HG03060 (cell line): Measurements from ENCODE around the gene TM9SF4.

Source experiments
- ATAC-seq: cut with Tn5 transposase; IDR thresholded peaks from one replicate; pipeline ENCODE4 v1.9.1; 2021; ENCODE audit warnings: low read depth, moderate number of reproducible peaks; ENCODE audit not compliant: unreplicated experiment

TM9SF4 gene, protein sequence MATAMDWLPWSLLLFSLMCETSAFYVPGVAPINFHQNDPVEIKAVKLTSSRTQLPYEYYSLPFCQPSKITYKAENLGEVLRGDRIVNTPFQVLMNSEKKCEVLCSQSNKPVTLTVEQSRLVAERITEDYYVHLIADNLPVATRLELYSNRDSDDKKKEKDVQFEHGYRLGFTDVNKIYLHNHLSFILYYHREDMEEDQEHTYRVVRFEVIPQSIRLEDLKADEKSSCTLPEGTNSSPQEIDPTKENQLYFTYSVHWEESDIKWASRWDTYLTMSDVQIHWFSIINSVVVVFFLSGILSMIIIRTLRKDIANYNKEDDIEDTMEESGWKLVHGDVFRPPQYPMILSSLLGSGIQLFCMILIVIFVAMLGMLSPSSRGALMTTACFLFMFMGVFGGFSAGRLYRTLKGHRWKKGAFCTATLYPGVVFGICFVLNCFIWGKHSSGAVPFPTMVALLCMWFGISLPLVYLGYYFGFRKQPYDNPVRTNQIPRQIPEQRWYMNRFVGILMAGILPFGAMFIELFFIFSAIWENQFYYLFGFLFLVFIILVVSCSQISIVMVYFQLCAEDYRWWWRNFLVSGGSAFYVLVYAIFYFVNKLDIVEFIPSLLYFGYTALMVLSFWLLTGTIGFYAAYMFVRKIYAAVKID

DNA sequence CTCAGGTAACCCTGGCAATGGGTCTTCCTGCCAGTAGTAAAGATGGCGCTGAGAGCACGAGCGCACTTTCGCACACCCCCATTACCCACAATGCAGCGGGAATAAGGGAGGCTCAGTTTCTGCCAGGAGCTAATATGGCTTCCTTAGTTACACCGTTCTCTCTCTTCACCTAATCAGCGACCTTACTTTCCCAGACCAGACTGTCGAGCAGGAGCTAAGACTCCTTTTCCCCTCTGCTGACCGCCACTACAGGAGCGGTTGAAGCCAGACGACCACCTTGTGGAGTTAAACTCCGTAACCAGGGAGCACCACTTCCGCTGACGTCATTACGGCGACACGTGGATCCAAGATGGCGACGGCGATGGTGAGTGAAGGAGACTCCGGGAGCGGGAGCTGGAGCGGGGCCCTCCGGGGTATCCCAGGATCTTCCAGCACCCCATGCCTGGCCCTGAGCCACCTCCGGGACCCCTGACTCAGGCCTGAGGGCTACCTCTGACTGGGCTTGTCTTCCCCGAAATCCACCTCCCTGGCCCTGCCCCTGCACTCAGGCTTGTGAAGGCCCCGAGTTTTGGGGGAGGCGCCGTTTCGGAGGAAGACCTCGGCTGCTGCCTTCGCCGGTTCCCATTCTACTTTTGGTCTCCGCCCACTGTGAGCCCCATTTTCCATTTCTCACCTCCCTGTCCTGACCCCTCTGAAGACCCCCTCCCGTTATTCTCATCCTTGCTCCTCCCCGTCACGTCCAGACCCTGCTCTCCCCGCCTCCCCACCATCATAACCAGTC is at the start of gene TM9SF4:
Gene TM9SF4 (plus strand): TSS at position 323 of the 781 bp plus-strand sequence. CDS start 27 bp downstream, at position 350.
- ATAC-seq = peak; percentile 61

DNA sequence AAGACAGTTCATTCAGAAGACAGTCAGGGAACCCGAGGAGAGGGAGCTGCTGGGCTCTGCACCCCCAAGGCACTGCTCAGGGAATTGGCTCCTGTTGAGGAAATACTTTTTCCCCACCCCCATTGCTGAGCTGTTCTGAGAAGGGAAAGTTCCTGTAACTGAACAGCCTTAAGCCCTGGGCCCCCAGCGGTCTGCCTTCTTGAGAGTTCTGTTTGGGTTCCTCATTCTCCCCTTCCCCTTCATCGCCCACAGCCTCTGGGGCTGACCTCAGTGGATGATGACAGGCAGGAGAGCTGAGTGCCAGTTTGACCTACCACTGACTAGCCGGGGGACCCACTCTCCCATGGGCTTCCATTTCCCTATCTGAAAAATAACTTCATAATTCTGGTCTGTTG is 46.7 kb upstream of the TM9SF4 start:
- no peak for ATAC-seq

DNA sequence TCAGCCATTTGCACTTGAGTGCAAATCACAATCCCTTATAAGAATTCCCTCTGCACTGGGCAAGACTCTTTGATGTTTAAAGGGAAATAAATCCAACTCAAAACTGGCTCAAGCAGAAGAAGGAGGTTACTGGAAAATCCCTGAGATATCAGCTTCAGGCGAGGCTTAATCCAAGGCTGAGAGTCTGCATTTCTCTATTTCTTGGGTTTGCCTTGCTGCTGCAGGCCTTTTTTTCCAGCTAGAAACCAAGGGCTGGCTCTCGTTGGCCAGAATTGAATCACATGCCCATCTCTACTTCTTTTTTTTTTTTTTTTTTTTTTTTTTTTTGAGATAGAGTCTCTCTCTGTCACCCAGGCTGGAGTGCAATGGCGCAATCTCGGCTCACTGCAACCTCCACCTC is 45.8 kb upstream of the TM9SF4 start:
- no peak for ATAC-seq

DNA sequence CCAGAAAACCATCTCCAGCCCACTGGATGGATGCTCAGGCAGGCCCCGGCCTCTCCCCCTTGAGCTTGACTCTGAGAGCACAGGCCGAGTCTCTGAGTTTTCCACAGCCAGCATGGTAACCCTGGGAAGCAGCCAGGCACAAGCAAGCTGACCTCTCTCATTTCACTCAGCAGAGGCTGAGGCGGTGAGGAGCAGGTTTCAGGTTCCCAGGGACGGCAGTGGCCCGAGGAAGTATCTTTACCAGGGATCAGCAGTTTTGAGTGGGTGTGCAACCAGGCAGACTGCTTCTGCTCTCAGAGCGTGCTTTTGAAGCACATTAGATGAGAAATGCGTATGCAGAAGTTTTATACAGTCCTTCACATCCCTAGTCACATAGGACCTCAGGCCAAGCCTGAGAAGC is 44.8 kb upstream of the TM9SF4 start:
- no peak for ATAC-seq

DNA sequence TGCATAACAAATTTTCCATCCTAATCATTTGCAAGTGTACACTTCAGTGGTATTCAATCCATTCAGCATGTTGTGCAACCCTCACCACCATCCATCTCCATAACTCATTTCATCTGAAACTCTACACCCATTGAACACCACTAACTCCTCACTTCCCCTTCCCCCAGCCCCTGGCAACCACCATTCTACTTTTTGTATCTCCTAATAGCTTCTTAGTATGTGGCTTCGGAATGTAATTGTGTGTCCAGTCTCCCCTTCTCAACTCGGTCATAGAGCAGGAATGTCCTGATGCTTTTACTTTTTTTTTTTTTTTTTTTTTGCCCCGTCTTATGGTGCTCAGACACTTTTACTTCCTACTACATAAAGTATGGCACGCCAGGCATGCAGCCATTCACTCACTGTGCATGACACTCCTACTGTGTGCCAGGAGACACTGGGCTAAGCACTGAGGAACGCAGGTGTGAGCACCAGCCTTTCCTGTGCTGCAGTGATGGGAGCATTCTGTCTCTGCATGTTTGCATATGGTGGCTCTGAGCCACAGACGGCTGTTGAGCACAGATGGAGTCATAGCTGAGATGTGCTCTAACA is 42.2 kb upstream of the TM9SF4 start:
- ATAC-seq = no peak

DNA sequence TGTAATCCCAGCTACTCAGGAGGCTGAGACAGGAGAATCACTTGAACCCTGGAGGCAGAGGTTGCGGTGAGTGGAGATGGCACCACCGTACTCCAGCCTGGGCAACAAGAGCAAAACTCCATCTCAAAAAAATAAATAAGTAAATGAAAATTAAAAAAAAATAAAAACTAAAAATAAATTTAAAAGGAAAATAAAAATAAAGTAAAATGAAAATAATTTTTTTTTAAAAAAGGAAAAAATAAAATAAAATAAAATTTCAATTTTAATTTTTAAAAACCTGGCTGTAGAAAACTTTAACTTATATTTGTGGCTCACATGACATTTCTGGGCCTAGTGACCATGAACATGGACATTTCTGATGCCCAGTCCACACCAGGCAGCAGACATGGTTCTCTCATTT is 41.3 kb upstream of the TM9SF4 start:
- no peak for ATAC-seq

DNA sequence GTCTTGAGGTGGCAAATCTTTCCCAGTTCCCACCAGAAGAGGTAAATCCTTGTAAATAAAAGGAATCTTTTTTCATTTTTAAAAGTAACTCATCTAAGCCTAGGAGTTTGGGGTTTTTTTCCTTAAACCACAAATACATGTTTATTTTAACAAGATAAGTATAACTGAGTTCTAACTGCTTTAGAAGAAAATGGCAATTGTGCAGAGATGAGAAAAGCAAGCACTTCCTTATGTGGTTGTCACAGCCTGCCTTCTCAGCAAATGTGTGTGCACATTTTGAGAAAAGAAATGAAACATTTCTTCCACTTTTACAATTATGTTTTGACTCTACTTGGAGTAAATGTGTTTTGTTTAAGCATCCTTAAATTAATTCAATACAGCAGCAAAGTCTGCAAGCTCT is 39.8 kb upstream of the TM9SF4 start:
- ATAC-seq = no peak

DNA sequence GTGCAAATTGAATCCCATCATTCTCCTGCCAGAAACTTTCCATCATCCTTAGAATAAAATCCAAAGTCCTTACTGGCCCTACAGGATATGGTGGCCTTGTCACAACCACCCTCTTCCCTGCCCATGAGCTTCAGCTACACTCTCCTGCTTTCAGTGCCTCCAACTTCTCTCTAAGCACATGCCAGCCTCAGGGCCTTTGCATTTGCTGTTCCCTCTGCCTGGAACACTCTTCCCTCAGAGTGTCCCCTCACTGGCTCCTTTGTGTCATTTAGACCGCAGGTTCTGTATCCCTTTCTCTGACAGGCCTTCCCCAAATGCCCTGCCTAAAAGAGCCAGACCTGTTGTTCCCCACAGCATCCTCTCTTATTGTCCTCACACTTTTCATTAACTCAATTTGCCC is 39.2 kb upstream of the TM9SF4 start:
- no peak for ATAC-seq

DNA sequence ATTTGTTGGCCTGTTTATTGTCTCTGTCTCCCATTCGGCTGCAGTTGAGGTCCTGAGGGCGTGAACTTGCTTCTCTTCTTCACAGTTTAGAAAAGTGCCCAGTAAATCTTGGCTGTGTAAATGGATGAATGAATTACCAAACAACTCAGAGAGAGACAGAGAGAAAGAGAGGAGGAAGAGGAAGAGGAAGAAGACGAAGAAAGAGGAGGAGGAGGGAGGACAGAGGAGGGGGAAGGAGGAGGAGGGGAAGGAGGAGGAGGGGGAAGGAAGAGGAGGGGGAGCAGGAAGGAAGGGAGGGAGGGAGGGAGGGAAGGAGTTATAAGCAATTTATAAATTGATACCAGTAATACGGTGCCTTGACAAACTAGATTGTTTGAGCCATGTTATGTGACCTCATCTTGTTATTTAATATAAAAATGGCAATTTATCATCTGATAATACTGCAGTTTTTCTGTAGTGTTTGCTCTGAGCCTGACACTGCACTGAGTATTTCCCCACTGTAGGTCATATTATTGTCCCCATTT is 38.8 kb upstream of the TM9SF4 start:
- ATAC-seq = no peak

DNA sequence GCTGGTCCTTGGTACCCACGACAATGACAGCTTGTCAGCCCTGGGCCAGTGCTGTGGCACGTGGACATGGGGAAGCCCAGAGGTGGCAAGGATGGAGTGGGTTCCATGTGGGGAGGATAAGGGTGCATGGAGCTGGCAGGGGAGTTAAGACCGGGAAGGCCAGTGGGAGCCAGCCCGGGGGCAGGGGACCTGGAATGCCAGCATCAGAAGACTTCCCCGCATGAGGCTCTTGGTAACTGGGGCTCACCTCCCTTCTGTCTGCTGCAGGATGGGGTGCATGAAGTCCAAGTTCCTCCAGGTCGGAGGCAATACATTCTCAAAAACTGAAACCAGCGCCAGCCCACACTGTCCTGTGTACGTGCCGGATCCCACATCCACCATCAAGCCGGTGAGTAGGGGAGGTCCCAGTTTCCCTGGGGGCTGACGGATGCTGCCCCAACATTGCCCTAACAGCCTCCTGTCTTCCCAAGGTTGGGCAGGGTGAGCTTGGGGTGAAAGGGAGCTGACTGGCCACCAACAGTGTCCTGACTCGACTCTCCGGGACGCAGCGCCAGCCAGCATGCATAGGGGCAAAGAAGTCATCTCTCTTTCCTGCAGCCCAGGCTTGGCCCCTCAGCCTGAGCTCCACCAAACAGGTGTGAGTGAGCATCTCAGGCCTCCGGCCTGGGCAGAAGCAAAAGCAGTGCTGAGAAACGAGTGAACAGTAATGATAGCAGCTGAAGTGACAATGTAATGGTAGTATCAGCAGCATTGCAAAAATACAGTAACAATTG is 37.9 kb upstream of the TM9SF4 start:
- ATAC-seq = no peak

DNA sequence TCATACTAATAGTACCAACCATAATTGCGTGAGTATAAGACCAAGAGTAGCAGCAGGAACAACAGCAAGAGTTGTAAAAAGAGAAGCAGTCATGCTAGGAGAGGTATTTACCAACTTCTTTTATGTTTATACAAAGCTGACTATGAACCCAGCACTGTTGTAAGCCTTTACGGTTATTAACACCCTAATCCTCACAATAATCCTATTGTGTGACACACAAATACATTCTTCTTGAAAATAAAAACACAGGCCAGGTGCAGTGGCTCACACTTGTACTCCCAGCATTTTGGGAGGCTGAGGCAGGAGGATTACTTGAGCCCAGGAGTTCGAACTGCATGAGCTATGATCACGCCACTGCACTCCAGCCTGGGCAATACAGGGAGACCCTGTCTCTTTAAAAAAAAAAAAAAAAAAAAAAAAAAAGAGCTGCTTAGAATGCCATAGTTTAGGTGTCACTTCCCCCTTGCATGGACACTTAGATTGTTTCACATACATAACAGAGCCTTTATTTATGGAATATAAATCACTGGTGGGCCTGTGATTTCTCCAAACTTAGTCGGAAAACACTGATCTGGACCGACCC is 37.3 kb upstream of the TM9SF4 start:
- ATAC-seq = no peak

DNA sequence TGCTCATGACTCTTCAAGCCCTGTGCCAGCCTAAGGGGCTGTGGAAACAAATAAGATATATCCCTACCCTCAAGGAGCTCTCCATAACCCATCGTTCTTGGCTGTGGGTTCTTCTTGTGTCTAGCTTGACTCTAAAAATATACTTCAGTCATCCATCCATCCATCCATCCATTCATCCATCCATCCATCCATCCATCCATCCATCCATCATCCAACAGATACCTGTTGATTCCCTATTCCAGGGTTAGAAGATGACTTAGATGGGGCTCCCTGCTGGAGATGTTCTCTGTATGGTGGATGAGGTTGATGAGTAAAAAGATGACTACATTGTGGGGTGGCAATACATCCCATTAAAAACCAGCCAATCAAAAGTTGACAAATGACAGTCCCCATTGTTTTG is 34.0 kb upstream of the TM9SF4 start:
- ATAC-seq = no peak

DNA sequence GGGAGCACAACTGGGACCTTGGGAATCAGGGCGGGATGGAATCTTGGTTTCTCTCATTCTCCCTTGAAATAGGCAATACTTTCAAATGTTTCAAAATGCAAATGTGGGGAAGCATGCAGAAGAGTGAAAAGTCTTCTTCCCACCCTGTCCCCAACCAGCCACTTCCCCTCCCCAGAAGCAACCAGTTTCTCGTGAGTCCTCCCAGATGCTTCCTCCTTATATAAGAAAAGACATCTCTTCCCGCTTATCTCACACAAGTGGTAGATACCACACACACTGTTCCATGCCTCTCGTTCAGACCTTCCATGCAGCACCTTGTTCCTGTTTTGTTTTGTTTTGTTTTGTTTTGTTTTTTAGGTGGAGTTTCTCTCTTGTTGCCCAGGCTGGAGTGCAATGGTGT is 32.3 kb upstream of the TM9SF4 start:
- ATAC-seq = no peak

DNA sequence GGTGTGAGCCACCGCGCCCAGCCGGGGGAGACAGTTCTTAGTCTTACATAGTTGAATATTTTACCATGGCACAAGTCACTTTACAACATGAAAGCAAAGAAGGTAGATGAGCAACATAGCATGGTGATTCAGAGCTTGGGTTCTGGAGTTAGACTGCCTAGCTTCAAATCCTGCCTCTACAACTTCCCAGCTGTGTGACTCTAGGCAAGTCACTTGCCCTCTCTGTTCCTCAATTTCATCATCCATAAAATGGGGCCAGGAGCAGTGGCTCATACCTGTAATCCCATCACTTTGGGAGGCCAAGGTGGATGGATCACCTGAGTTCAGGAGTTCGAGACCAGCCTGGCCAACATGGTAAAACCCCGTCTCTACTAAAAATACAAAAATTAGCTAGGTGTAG is 31.2 kb upstream of the TM9SF4 start:
- no peak for ATAC-seq

DNA sequence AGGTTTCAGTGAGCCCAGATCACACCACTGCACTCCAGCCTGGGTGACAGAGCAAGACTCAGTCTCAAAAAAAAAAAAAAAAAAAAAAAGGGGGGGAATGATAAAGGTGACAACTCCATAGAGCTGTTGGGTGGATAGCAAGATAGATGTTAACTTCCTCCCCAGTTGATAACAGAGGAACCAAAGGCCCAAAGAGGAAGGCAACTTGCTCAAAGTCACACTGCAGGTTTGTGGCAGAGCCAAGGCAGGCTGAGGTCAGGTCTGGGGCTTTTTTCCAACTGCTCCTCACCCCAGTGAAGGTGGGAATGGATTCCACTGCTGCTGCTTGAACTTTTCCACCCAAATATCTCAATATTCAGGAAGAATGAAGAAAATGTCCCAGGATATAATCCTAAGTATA is 30.7 kb upstream of the TM9SF4 start:
- no peak for ATAC-seq

DNA sequence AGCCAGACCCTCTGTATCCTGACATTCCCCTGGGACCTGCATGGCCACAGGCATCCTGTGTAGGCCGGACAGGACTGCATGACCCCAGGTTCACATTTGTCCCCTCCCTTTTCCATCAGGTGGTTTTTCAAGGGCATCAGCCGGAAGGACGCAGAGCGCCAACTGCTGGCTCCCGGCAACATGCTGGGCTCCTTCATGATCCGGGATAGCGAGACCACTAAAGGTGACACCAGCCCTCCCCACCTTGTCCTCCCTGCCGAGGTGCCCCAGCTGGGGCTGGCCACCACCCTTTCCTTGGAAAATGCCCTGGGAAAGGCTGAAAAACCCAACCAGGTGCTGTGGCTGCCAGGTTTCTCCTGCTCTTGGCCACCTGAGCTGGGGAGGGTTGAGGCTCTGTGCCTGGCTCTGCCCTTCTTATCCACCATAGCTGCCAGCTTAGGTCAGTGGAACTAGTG is 29.8 kb upstream of the TM9SF4 start:
- no peak for ATAC-seq

DNA sequence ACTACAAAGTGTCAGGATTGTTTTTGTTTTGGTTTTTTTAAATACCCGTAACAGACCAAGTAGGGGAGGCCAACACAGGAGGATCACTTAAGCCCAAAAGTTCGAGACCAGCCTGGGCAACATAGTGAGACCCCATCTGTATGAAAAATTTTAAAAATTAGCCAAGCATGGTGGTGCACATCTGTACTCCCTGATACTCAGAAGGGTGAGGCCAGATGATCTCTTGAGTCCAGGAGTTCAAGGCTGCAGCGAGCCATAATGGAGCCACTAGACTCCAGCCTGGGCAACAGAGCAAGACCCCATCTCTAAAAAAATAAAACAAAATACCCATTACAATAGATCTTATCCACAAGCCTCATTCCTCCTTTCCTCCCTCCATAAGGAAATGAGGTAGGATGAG is 28.7 kb upstream of the TM9SF4 start:
- ATAC-seq = no peak

DNA sequence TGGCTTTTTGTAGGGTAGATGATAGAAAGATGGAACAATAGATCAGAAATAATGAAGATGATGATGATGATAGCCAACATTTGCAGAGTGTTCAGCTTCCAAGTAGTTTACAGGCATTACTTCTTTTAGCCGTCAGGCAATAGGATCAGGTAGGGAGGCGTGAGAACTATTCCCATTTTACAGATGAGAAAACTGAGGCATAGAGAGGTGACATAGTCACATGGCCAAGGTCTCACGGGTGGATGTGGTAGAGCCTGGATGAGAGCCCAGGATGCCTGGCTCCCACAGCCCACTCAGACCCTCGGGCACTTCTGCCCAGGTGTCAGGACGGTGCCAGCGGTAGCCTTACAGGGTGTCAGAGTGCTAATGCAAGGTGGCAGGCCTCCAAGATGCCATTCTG is 26.0 kb upstream of the TM9SF4 start:
- no peak for ATAC-seq

DNA sequence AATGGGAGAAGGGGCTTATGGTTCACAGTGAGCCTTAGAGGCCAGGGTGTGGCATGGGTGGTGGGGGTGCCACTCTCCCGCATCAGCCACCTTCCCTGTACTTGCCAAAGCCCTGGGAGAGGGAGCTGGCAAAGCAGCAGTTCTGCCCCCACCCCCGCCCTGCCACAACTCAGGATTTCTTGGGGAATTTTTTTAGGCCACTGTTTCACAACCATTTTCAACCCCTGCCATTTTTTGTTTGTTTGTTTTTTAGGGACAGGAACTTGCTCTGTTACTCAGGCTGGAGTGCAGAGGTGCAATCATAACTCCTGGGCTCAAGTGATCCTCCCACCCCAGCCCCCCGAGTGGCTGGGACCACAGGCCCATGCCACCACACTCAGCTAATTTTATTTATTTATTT is 22.4 kb upstream of the TM9SF4 start:
- ATAC-seq = no peak

DNA sequence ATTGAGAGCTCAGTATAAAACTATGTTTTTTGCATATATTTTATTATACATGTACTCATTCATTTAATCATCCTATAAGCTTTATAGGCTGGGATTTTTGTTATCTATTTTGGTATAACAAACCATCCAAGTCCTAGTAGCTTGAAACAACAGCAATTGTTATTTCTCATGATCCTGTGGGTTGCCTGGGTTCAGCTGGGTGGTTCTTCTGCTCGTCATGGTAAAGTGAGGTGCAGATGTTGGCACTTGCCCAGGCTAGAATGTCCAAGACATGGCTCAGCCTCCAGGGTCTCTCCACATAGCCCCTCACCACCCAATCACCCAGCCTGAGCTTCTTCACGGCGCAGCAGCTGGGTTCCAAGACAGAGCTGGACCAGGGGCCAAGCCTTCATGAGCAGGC is 20.8 kb upstream of the TM9SF4 start:
- ATAC-seq = no peak
